B cell (primary cell): ENCODE results near the gene NBEAL2. TPM values are rescaled to one million over a fixed set of nuclear protein-coding genes. Genes with fewer than 3 reads are reported as not detected.

Experiments used
- ATAC-seq: fragments of 200-7000 bp; cut with Tn5 transposase; one replicate; pipeline ENCODE4 v1.10.0; 2021; ENCODE audit warnings: low read depth, mild to moderate bottlenecking, moderate number of reproducible peaks, moderate library complexity
- CTCF ChIA-PET: fragments of 350-600 bp; sonication (Branson Sonifier 250); formaldehyde crosslinking; loops from one replicate; lab custom pipeline; 2021; ENCODE audit warnings: antibody characterized with exemption, inconsistent platforms; lab: Charles Lee
- POLR2A ChIA-PET: fragments of 350-600 bp; sonication (Branson Sonifier 250); formaldehyde crosslinking; loops from one replicate; lab custom pipeline; 2021; ENCODE audit warnings: antibody characterized with exemption; lab: Charles Lee
- DNase-seq: peaks from one replicate; pipeline ENCODE4 v3.0.0; 2013
- H2AFZ ChIP-seq: 2 replicates; pipeline ENCODE4 v1.6.1; 2012; ENCODE audit warnings: mild to moderate bottlenecking, low read depth, low read length; ENCODE audit not compliant: insufficient read depth, poor library complexity, severe bottlenecking
- H3K27ac ChIP-seq, 2 donors: 1 replicate in 1 of 2; 2 replicates in 1 of 2; pipeline ENCODE4 v1.5.1; 2012 to 2013; ENCODE audit warnings: low read length in 2 of 2, mild to moderate bottlenecking in 2 of 2, moderate library complexity in 1 of 2
- H3K27me3 ChIP-seq, 4 experiments: fragments of 200-600 bp in 1 of 4; sonication (generic) in 1 of 4; replicated peaks in 1 of 4; 1 replicate in 2 of 4; 2 replicates in 2 of 4; pipeline versions ENCODE4 v1.6.1 to v1.7.0; 2013 to 2016; ENCODE audit warnings: low read length in 3 of 4, mild to moderate bottlenecking in 2 of 4, mixed read lengths in 1 of 4, moderate library complexity in 1 of 4; ENCODE audit not compliant: insufficient read depth in 4 of 4, control insufficient read depth in 3 of 4; ENCODE audit errors: control extremely low read depth in 1 of 4
- H3K36me3 ChIP-seq, 2 experiments: replicated peaks in 1 of 2; 1 replicate in 1 of 2; 2 replicates in 1 of 2; pipeline versions ENCODE4 v1.6.1 to v1.7.1; 2013; ENCODE audit warnings: low read length in 1 of 2; ENCODE audit not compliant: insufficient read depth in 2 of 2, control insufficient read depth in 1 of 2; ENCODE audit errors: control extremely low read depth in 1 of 2, extremely low read depth in 1 of 2
- H3K4me1 ChIP-seq, 2 donors: fragments of 200-600 bp in 1 of 2; sonication (generic) in 1 of 2; 1 replicate in 1 of 2; 2 replicates in 1 of 2; pipeline versions ENCODE4 v1.5.1 to v1.6.1; 2013 to 2017; ENCODE audit warnings: low read length in 2 of 2; ENCODE audit not compliant: control insufficient read depth in 2 of 2, insufficient read depth in 2 of 2
- H3K4me2 ChIP-seq: replicated peaks from 2 replicates; pipeline ENCODE3; 2012; ENCODE audit warnings: mild to moderate bottlenecking, low read depth, low read length; ENCODE audit not compliant: poor library complexity, severe bottlenecking
- H3K4me3 ChIP-seq, 5 experiments: fragments of 200-600 bp in 1 of 5; sonication (generic) in 1 of 5; 1 replicate in 3 of 5; 2 replicates in 2 of 5; pipeline versions ENCODE4 v1.5.1 to v1.7.0; 2011 to 2016; ENCODE audit warnings: low read length in 4 of 5, mild to moderate bottlenecking in 4 of 5, low read depth in 2 of 5, control low read depth in 1 of 5, moderate library complexity in 1 of 5; ENCODE audit not compliant: insufficient read depth in 1 of 5; ENCODE audit errors: control extremely low read depth in 1 of 5, extremely low read depth in 1 of 5
- H3K79me2 ChIP-seq: fragments of 200-600 bp; sonication (generic); one replicate; pipeline ENCODE4 v1.6.0; 2016; ENCODE audit warnings: low read length; ENCODE audit not compliant: control insufficient read depth, insufficient read depth
- H3K9ac ChIP-seq: fragments of 200-600 bp; sonication (generic); 2 replicates; pipeline ENCODE4 v1.6.1; 2017; ENCODE audit warnings: mild to moderate bottlenecking, low read length, moderate library complexity
- H3K9me3 ChIP-seq, 3 donors: one replicate each; pipeline versions ENCODE4 v1.6.1 to v1.7.1; 2013; ENCODE audit warnings: low read length in 2 of 3; ENCODE audit not compliant: control insufficient read depth in 2 of 3, insufficient read depth in 1 of 3; ENCODE audit errors: control extremely low read depth in 1 of 3
- H4K20me1 ChIP-seq: 2 replicates; pipeline ENCODE4 v1.6.0; 2012; ENCODE audit warnings: mild to moderate bottlenecking, low read length; ENCODE audit not compliant: insufficient read depth, control insufficient read depth, poor library complexity, severe bottlenecking
- H3K27ac Mint-ChIP-seq: one replicate; pipeline ENCODE4 v1.8.0; 2021; ENCODE audit warnings: mixed read lengths
- H3K27me3 Mint-ChIP-seq: one replicate; pipeline ENCODE4 v1.8.0; 2021; ENCODE audit warnings: mixed read lengths
- H3K4me1 Mint-ChIP-seq: one replicate; pipeline ENCODE4 v1.8.0; 2021; ENCODE audit warnings: mixed read lengths
- H3K4me3 Mint-ChIP-seq: one replicate; pipeline ENCODE4 v1.8.0; 2021; ENCODE audit warnings: mixed read lengths
- H3K9me3 Mint-ChIP-seq: one replicate; pipeline ENCODE4 v1.8.0; 2022; ENCODE audit warnings: mixed read lengths; ENCODE audit not compliant: insufficient read depth
- CTCF ChIP-seq: fragments of 200-600 bp; IDR thresholded peaks from one replicate; pipeline ENCODE4 v1.8.0; 2022; ENCODE audit warnings: antibody characterized with exemption, mild to moderate bottlenecking
- EZH2 ChIP-seq: IDR thresholded peaks from 2 replicates; pipeline ENCODE4 v1.6.1; 2012; ENCODE audit warnings: borderline replicate concordance, low read depth, mild to moderate bottlenecking, moderate library complexity, low read length; ENCODE audit not compliant: insufficient read depth, poor library complexity, severe bottlenecking
- WGBS: methylation state at CpG from one replicate; pipeline ENCODE4 v1.1.5; 2013; ENCODE audit warnings: missing lambda C conversion rate; ENCODE audit not compliant: insufficient coverage; 5-methylcytosine and 5-hydroxymethylcytosine counted together
- intact Hi-C: fragments of 100-400 bp; cut with micrococcal nuclease; formaldehyde crosslinking; loops from one replicate; pipeline ENCODE4 v1.10.0; 2022
- polyA plus RNA-seq: library from polyadenylated mRNA; depleted of rRNA; stranded (reverse); fragments of >200 nt; gene quantifications from 2 replicates; pipeline ENCODE4 v1.2.3, GENCODE V29; 2012
- total RNA-seq, 2 donors: library from RNA; stranded (reverse); fragments of 120-200 nt in 1 of 2; gene quantifications; 1 replicate in 1 of 2; 2 replicates in 1 of 2; pipeline versions ENCODE4 v1.2.3 to v1.2.4, GENCODE V29; 2013 to 2022

NBEAL2 gene
- total and polyA plus RNA-seq, 2 donors (not counting 1 experiment from before 2014, with no cell fraction given) = 63.8 to 155 TPM

- Mint-ChIP-seq H3K9me3 (no peaks in the 10 kb centered on the region), H3K27ac (peak overlapping the region; percentile 90), H3K4me1 (peaks cover 80% of the 10 kb centered on the region), H3K4me3 (peak overlapping the region; percentile 70), H3K27me3 (no peaks in the 10 kb centered on the region)
- H3K27ac ChIP-seq = peak overlapping the region in 1 of 2 donors; percentile 4
- no peak overlapping the region for H2AFZ ChIP-seq
- peak overlapping the region; percentile 83 for H3K4me2 ChIP-seq
- ChIA-PET CTCF (interaction anchor here (1.3 kb wide), 1 partner anchor 58 kb away, joined by 3 read pairs; no protein-coding TSS in a partner anchor), POLR2A (no interaction called here)
- 79% methylated on average over 4 of the region's 4 CpGs for WGBS
- H3K27me3 ChIP-seq = no peaks in the 10 kb centered on the region
- H3K4me1 ChIP-seq = peaks cover 55 to 72% of the 10 kb centered on the region in 2 donors
- peaks cover 0 to 4% of the 10 kb centered on the region in 2 experiments for H3K36me3 ChIP-seq
- intact Hi-C loops = no loop called here
- peaks cover 42% of the 10 kb centered on the region for H4K20me1 ChIP-seq
- no peaks in the 10 kb centered on the region for H3K9me3 ChIP-seq
- H3K79me2 ChIP-seq = peaks cover 48% of the 10 kb centered on the region
- no peak overlapping the region for H3K9ac ChIP-seq
- no peak for TF ChIP-seq CTCF
- TF ChIP-seq EZH2 = no peak
- no peak for DNase-seq
- ATAC-seq = no peak
- no peak overlapping the region for H3K4me3 ChIP-seq
These were observed 6.7 kb downstream of the NBEAL2 start for GRCh38 chr3:46986055-46986730.

GRCh38 chr3:46986782-46987310 is 7.4 kb downstream of the NBEAL2 start:
- H3K4me2 ChIP-seq = peak overlapping the region; percentile 83
- H2AFZ ChIP-seq = peak overlapping the region; percentile 50
- peak overlapping the region in 2 of 5 experiments; percentile 27 to 41 for H3K4me3 ChIP-seq
- peak overlapping the region; percentile 51 for H3K9ac ChIP-seq
- CTCF ChIA-PET = interaction anchor here (0.8 to 1.3 kb wide), 2 partner anchors 45 to 59 kb away, joined by 3 read pairs; no protein-coding TSS in a partner anchor
- peaks cover 77% of the 10 kb centered on the region for H3K4me1 Mint-ChIP-seq
- peaks cover 42% of the 10 kb centered on the region for H4K20me1 ChIP-seq
- peaks cover 0 to 4% of the 10 kb centered on the region in 2 experiments for H3K36me3 ChIP-seq
- H3K79me2 ChIP-seq = peaks cover 42% of the 10 kb centered on the region
- peak overlapping the region; percentile 70 for H3K4me3 Mint-ChIP-seq
- H3K27ac Mint-ChIP-seq = peak overlapping the region; percentile 90
- DNase-seq (no peak), ATAC-seq (no peak)
- POLR2A ChIA-PET = interaction anchor here (0.5 to 1.0 kb wide), 7 partner anchors 7 to 395 kb away, joined by 3 to 10 read pairs (median 4); partner anchors contain the start of genes CCDC12 and NBEAL2
- H3K9me3 ChIP-seq = no peaks in the 10 kb centered on the region
- H3K9me3 Mint-ChIP-seq = no peaks in the 10 kb centered on the region
- intact Hi-C loops = loop anchor here (1.0 kb wide), 1 partner anchor 8 kb away; the partner anchor contains the start of gene NBEAL2
- H3K27me3 ChIP-seq = no peaks in the 10 kb centered on the region
- no peaks in the 10 kb centered on the region for H3K27me3 Mint-ChIP-seq
- peak overlapping the region in 1 of 2 donors; percentile 64 for H3K27ac ChIP-seq
- no peak for TF ChIP-seq CTCF
- TF ChIP-seq EZH2 = no peak
- peaks cover 51 to 66% of the 10 kb centered on the region in 2 donors for H3K4me1 ChIP-seq
- WGBS = 59% methylated on average over 3 of the region's 3 CpGs
